Right renal cortex interstitium (tissue), 3 donors: ENCODE results near the gene UGT1A10. TPM values are rescaled to one million over a fixed set of nuclear protein-coding genes. Genes with fewer than 3 reads are reported as not detected.
A peak's percentile ranks its signal among the peaks of the same experiment; 100 is the strongest.
"Not testable (repeated sequence)": the region's sequence is repeated elsewhere in the genome, so short reads cannot be mapped to it uniquely, and the experiment has no call there.

Experiments
- DNase-seq, 3 donors: peaks; one replicate each; pipeline ENCODE4 v3.0.0-alpha.2; 2013; ENCODE audit warnings: low read depth in 3 of 3, low spot score in 2 of 3
- polyA plus RNA-seq, 3 donors: library from polyadenylated mRNA; unstranded; fragments of 120-200 nt; gene quantifications; one replicate each; pipeline ENCODE4 v1.2.1, GENCODE V29; 2013; ENCODE audit not compliant: insufficient read length in 3 of 3

UGT1A10 gene
- polyA plus RNA-seq, 3 donors, result not detected

DNA sequence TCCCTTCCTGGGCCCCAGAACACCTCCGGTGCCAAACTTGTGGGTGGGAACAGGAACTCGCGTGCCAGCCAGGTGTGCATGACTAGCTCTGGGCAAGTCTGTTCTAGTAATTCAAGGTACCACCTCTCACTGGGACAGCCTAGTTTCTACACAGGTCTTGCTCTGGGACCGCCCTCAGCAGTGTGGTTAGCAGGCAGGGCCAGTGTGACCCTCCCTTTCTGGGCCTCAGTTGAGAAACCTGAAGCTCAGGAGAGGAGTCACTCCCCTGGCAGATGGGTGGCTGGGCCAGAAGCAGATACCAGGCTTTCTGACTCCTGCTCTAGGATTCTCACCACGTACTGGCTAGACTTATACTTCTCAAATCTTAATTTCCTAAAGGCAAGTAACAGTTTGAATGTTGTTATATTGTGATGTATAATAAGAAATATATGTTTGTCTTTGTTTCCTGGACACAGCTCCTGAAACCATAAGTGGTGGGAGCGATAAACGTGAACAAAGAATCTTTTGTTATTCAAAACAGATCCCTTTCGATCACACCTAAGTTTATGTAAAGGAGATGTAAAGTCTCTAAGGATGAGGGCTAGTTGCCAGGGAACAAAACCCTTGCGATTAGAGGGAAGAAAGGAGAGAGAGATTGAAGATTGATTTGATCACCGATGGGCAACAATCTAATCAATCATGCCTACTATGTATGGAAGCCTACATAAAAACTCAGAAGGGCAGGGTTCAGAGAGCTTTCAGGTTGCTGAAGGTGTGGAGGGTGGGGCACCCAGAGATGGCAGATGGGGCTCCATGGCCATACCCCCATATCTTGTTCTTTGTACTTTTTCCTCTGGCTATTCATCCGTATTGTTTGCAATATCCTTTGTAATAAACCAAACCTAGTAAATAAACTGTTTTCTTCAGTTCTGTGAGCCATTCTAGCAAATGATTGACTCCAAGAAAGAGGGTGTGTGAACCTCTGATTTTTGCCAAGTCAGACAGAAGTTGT lies 55.5 kb downstream of the UGT1A10 start:
- DNase-seq, result no peak

DNA sequence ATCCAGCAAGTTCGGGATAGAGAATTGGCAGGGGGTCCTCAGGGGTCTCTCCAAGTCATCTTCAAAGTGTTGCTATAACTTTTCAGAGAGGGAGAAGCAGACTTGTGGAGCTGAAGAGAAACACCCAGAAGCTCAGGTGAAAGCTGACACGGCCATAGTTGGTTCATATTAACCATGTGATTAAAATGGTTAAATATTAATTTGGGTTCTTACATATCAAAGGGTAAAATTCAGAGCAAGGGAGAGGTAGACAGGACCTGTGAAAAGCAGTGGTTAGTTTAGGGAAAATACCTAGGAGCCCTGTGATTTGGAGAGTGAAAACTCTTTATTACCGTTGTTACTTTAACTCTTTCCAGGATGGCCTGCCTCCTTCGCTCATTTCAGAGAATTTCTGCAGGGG lies 56.4 kb downstream of the UGT1A10 start, which contains the start of gene UGT1A6:
TSS of gene UGT1A6 (plus strand) at position 243 of the 400 bp plus-strand sequence. CDS start at position 358, 115 bp downstream.
- no peak for DNase-seq

DNA sequence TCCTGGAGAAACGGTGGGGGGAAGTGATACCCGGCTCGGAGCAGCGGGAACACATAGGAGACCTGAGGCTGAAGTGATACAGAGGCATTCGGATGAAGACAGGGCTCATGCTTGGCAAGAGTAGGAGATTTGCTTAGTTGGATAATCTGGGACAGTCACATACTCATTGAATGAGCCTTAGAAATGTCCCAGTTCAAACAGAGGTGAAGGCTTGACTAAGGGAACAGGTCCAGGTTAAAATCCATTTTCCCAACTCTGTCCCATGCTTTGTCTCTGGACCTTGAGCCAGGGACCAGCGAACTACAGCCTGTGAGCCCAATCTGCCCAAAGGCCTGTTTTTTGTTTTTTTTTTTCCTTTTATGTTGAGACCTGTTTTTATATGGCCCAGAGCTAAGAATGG lies 57.7 kb downstream of the UGT1A10 start:
- DNase-seq, result no peak

DNA sequence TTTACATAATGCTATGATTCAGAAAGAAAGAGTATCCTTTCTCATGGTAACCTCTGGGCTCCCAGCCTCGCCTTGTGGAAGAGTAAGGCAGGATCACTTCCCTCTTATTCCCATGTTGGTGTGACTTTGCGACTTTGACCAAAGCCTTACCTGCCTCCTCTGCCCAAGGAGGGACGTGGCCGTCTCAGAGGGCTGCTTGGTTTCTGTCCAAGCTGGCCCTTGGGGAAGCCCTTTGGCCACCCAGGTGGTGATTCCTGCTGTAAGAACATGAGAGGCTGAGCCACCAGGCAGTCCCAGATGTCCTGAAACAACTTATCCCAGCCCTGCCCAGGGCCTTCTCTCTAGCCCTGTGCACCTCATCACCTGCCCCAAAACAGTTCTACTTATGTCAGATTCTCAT lies 62.5 kb downstream of the UGT1A10 start:
- DNase-seq, result no peak

GRCh38 chr2:233699424-233700027 lies 63.3 kb downstream of the UGT1A10 start:
- no peak for DNase-seq

GRCh38 chr2:233700028-233700635 lies 63.9 kb downstream of the UGT1A10 start:
- no peak for DNase-seq

DNA sequence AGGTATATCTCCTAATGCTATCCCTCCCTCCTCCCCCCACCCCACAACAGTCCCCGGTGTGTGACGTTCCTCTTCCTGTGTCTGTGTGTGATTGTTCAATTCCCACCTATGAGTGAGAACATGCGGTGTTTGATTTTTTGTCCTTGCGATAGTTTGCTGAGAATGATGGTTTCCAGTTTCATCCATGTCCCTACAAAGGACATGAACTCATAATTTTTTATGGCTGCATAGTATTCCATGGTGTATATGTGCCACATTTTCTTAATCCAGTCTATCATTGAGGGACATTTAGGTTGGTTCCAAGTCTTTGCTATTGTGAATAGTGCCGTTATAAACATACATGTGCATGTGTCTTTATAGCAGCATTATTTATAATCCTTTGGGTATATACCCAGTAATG lies 64.6 kb downstream of the UGT1A10 start:
- DNase-seq, result not testable (repeated sequence)

DNA sequence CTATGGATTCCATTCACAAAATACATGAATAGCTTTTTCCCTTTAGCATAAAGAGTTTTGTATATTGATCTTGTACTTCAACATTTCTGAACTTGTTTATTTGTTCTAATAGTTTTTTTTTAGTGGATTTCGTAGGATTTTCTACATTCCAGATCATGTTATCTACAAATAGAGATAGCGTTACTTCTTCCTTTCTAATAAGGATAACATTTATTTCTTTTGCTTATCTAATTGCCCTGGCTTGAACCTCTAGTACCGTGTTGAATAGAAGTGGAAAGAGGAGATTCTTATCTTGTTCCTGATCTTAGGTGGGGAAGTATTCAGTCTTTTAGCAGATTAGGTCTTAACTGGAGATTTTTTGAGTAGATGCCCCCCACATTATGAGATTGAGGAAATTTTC lies 66.0 kb downstream of the UGT1A10 start:
- no peak for DNase-seq

DNA sequence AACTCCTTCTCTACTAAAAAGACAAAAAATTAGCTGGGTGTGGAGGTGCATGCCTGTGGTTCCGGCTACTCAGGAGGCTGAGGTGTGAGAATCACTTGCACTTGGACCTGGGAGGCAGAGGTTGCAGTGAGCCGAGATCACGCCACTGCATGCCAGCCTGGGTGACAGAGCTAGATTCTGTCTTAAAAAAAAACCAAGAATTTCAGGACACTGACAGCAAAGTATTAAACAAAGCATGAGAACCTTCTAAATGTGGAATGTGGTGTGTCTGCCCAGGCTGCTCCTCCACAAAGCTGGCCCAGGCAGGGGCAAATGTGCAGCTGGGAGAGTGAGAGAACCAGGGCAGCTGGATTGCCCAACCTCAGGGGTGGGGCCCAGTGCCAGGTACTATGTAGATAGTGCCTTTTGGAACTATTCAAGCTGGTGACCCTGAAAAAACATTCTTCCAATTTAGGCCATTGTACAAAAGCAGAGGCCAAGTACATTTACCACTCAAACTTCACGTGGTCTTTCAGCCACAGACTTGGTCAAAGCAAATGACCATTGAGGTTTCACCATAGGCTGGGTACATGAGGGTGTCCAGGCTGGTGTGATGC lies 69.8 kb downstream of the UGT1A10 start:
- DNase-seq, result no peak

GRCh38 chr2:233706720-233707119 lies 70.5 kb downstream of the UGT1A10 start:
- DNase-seq, result no peak

- no peak for DNase-seq
Observed at GRCh38 chr2:233707940-233708644, 71.8 kb downstream of the UGT1A10 start.

GRCh38 chr2:233708942-233709341 lies 72.7 kb downstream of the UGT1A10 start:
- DNase-seq, result no peak

DNA sequence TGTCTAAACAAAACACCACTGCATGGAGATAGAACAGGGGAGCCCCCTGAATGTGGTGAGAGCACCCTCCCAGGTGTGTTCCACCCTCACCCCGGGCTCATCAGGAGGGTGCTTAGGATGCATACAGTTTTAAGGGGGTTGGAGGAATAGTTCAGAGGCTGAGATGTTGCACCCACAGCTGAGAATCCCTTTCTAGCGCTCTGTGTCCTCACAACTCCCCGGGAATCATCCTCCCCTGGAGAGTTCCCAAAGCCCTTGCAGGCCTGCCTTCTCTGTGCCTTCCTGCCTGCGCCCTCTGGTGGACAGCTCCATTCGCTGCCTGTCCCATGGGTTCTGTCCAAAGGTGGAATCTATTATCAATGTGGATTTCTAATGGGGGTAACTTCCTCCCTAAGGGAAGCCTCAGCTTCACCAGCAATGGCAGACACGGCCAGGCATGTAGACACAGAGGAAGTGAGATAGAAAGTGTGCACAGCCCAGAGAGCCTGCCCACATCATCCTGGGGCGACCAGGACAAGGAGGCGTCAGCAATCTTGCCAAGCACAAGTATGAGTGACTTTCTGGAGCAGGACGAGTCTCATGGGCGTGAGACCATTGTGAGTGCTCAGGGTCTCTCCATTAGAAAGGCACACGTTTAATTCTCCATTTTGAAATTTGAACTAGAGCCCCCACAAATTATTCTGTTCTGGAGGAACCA lies 75.2 kb downstream of the UGT1A10 start:
- DNase-seq, result peak; percentile 31 to 55 (median 55)

DNA sequence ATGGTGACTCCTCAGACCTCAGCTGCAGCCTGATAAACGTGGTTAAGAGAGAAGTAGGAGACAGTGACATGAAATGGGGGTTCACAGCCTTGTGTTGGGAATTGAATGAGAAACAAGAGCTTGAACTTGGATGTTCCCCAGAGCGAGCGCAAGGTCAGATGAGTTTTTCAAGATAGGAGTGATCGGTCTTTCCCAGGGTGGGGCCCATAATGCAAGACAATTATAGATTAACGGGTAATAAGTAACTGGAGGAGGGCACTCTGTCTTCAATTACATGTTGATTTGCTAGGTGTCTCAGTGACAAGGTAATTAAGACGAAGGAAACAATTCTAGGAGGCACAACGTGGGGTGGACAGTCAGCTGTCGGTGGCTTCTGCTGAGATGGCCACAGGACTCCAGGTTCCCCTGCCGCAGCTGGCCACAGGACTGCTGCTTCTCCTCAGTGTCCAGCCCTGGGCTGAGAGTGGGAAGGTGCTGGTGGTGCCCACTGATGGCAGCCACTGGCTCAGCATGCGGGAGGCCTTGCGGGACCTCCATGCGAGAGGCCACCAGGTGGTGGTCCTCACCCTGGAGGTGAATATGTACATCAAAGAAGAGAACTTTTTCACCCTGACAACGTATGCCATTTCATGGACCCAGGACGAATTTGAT lies 76.5 kb downstream of the UGT1A10 start, which contains the start of gene UGT1A5:
TSS of gene UGT1A5 (plus strand) at position 297 of the 651 bp plus-strand sequence. CDS start at position 382, 85 bp downstream.
- no peak for DNase-seq

GRCh38 chr2:233713262-233713615 lies 77.0 kb downstream of the UGT1A10 start:
- no peak for DNase-seq

DNA sequence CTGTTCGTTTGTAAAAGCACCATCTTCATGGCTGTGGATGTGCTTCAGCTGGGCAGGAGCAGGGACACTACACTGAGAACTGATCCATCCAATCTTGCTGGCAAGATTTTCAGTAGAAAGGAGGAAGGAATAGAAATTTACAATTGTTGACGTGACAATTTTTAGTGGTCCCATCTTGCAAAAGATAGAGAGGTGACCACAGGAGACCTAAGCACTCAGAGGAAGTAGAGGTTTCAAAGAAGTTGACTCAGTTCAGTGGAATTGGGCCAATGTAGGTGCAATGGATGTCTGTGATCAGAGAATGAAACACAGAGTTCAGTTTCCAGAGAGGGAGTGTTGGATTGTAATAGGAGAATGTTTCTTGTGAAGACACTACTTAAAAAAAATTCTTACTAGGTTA lies 77.9 kb downstream of the UGT1A10 start:
- DNase-seq, result no peak

GRCh38 chr2:233718552-233718951 lies 82.3 kb downstream of the UGT1A10 start, which contains the start of gene UGT1A4:
TSS of gene UGT1A4 (plus strand) at chr2:233718736. CDS start at chr2:233718821, 85 bp downstream.
- DNase-seq, result no peak

DNA sequence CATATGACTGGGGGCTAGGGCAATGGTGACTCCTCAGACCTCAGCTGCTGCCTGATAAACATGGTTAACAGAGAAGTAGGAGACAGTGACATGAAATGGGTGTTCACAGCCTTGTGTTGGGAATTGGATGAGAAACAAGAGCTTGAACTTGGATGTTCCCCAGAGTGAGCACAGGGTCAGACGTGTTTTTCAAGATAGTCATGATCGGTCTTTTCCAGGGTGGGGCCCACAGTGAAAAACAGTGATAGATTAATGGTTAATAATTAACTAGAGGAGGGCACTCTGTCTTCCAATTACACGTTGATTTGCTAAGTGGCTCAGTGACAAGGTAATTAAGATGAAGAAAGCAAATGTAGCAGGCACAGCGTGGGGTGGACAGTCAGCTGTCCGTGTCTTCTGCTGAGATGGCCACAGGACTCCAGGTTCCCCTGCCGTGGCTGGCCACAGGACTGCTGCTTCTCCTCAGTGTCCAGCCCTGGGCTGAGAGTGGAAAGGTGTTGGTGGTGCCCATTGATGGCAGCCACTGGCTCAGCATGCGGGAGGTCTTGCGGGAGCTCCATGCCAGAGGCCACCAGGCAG lies 92.6 kb downstream of the UGT1A10 start, which contains the start of gene UGT1A3:
TSS of gene UGT1A3 (plus strand) at position 320 of the 579 bp plus-strand sequence. CDS start at position 405, 85 bp downstream.
- DNase-seq, result no peak
